ENCODE measurements around the gene HTR3C.

HTR3C gene

GRCh38 chr3:184096811-184097383 lies 44.0 kb downstream of the HTR3C start, which contains the start of gene HTR3E:
HTR3E (plus strand) TSS chr3:184097064; CDS start chr3:184097530, 466 bp downstream.
- TF ChIP-seq ZNF565 (CRISPR knock-in tag; conservative IDR thresholded peaks at IDR 0.05; ENCODE audit: low read depth) (no peak), ZNF70 (CRISPR knock-in tag; IDR thresholded peaks at IDR 0.05) (no peak), TSHZ2 (CRISPR knock-in tag; IDR thresholded peaks at IDR 0.05) (no peak), ESRRG (CRISPR knock-in tag; IDR thresholded peaks at IDR 0.05) (no peak), BACH2 (CRISPR knock-in tag; IDR thresholded peaks at IDR 0.05; ENCODE audit: borderline replicate concordance) (no peak), PATZ1 (CRISPR knock-in tag; IDR thresholded peaks at IDR 0.05; ENCODE audit: borderline replicate concordance) (no peak)
- ATAC-seq: no peak

- TF ChIP-seq ISL1 (CRISPR knock-in tag; IDR thresholded peaks at IDR 0.05): no peak
- no peak for TF ChIP-seq PPARA (CRISPR knock-in tag; IDR thresholded peaks at IDR 0.05; ENCODE audit: borderline replicate concordance)
- TF ChIP-seq POU6F1 (CRISPR knock-in tag; IDR thresholded peaks at IDR 0.05; ENCODE audit: borderline replicate concordance, low read depth): no peak
- no peak for TF ChIP-seq ZFP30 (CRISPR knock-in tag; IDR thresholded peaks at IDR 0.05)
- ATAC-seq: no peak
Observed at GRCh38 chr3:184097556-184097955, 44.7 kb downstream of the HTR3C start.

- no peak for ATAC-seq
- no peak for TF ChIP-seq ARNTL (CRISPR knock-in tag; IDR thresholded peaks at IDR 0.05; ENCODE audit: borderline replicate concordance, low read depth)
- no peak for TF ChIP-seq ESRRG (CRISPR knock-in tag; IDR thresholded peaks at IDR 0.05)
- TF ChIP-seq CSRNP3 (CRISPR knock-in tag; IDR thresholded peaks at IDR 0.05): no peak
- TF ChIP-seq CREB5 (CRISPR knock-in tag; IDR thresholded peaks at IDR 0.05; ENCODE audit: low read depth): no peak
- no peak for TF ChIP-seq ZNF565 (CRISPR knock-in tag; conservative IDR thresholded peaks at IDR 0.05; ENCODE audit: low read depth)
- TF ChIP-seq TCF4 (CRISPR knock-in tag; IDR thresholded peaks at IDR 0.05; ENCODE audit: borderline replicate concordance): no peak
- TF ChIP-seq OSR1 (CRISPR knock-in tag; IDR thresholded peaks at IDR 0.05): no peak
- no peak for TF ChIP-seq POU6F1 (CRISPR knock-in tag; IDR thresholded peaks at IDR 0.05; ENCODE audit: borderline replicate concordance, low read depth)
- no peak for TF ChIP-seq SNAI2 (CRISPR knock-in tag; IDR thresholded peaks at IDR 0.05)
Observed at GRCh38 chr3:184099806-184100686, 47.2 kb downstream of the HTR3C start.
